ENCODE measurements around the gene SNX32. TPM values are rescaled to one million over a fixed set of nuclear protein-coding genes. Genes with fewer than 3 reads are reported as not detected.

Gene SNX32
- total and polyA plus RNA-seq, 2 of the 13 experiments (the other 11 are each of a cell fraction or from before 2014, with no cell fraction given): 0.09 to 0.34 TPM

DNA sequence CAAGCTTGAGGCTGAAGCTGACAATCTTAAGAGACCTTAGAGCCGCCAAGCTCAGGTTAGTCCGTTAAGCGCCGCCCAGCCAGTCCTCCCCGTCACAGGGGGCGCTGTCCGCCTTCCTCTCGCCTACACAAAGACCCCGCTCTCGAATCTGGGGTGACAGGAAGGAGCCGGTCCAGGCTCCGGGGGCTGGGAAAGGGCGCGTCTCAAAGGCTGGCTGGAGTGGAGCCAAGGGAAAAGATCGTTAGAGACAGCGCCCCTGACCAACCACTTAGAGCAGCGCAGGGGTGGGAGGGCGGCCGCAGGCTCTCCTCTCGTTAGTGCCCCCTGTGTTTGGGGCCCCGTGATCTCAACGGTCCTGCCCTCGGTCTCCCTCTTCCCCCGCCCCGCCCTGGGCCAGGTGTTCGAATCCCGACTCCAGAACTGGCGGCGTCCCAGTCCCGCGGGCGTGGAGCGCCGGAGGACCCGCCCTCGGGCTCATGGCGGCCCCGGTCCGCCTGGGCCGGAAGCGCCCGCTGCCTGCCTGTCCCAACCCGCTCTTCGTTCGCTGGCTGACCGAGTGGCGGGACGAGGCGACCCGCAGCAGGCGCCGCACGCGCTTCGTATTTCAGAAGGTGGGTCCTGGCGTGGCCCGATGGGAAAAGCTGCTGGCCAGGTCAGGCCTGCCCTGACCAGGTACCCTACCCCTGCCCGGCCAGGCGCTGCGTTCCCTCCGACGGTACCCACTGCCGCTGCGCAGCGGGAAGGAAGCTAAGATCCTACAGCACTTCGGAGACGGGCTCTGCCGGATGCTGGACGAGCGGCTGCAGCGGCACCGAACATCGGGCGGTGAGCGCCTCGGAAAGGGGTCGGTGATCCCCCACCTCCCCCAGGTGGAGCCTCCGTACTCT, 26.8 kb downstream of the SNX32 start, which contains the start of gene MUS81 (continued):
- TF ChIP-seq, protein P1, sequence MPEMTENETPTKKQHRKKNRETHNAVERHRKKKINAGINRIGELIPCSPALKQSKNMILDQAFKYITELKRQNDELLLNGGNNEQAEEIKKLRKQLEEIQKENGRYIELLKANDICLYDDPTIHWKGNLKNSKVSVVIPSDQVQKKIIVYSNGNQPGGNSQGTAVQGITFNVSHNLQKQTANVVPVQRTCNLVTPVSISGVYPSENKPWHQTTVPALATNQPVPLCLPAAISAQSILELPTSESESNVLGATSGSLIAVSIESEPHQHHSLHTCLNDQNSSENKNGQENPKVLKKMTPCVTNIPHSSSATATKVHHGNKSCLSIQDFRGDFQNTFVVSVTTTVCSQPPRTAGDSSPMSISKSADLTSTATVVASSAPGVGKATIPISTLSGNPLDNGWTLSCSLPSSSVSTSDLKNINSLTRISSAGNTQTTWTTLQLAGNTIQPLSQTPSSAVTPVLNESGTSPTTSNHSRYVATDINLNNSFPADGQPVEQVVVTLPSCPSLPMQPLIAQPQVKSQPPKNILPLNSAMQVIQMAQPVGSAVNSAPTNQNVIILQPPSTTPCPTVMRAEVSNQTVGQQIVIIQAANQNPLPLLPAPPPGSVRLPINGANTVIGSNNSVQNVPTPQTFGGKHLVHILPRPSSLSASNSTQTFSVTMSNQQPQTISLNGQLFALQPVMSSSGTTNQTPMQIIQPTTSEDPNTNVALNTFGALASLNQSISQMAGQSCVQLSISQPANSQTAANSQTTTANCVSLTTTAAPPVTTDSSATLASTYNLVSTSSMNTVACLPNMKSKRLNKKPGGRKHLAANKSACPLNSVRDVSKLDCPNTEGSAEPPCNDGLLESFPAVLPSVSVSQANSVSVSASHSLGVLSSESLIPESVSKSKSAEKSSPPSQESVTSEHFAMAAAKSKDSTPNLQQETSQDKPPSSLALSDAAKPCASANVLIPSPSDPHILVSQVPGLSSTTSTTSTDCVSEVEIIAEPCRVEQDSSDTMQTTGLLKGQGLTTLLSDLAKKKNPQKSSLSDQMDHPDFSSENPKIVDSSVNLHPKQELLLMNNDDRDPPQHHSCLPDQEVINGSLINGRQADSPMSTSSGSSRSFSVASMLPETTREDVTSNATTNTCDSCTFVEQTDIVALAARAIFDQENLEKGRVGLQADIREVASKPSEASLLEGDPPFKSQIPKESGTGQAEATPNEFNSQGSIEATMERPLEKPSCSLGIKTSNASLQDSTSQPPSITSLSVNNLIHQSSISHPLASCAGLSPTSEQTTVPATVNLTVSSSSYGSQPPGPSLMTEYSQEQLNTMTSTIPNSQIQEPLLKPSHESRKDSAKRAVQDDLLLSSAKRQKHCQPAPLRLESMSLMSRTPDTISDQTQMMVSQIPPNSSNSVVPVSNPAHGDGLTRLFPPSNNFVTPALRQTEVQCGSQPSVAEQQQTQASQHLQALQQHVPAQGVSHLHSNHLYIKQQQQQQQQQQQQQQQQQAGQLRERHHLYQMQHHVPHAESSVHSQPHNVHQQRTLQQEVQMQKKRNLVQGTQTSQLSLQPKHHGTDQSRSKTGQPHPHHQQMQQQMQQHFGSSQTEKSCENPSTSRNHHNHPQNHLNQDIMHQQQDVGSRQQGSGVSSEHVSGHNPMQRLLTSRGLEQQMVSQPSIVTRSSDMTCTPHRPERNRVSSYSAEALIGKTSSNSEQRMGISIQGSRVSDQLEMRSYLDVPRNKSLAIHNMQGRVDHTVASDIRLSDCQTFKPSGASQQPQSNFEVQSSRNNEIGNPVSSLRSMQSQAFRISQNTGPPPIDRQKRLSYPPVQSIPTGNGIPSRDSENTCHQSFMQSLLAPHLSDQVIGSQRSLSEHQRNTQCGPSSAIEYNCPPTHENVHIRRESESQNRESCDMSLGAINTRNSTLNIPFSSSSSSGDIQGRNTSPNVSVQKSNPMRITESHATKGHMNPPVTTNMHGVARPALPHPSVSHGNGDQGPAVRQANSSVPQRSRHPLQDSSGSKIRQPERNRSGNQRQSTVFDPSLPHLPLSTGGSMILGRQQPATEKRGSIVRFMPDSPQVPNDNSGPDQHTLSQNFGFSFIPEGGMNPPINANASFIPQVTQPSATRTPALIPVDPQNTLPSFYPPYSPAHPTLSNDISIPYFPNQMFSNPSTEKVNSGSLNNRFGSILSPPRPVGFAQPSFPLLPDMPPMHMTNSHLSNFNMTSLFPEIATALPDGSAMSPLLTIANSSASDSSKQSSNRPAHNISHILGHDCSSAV (CRISPR knock-in tag; IDR thresholded peaks at IDR 0.05; ENCODE audit: borderline replicate concordance): no peak
- TF ChIP-seq, protein P2, sequence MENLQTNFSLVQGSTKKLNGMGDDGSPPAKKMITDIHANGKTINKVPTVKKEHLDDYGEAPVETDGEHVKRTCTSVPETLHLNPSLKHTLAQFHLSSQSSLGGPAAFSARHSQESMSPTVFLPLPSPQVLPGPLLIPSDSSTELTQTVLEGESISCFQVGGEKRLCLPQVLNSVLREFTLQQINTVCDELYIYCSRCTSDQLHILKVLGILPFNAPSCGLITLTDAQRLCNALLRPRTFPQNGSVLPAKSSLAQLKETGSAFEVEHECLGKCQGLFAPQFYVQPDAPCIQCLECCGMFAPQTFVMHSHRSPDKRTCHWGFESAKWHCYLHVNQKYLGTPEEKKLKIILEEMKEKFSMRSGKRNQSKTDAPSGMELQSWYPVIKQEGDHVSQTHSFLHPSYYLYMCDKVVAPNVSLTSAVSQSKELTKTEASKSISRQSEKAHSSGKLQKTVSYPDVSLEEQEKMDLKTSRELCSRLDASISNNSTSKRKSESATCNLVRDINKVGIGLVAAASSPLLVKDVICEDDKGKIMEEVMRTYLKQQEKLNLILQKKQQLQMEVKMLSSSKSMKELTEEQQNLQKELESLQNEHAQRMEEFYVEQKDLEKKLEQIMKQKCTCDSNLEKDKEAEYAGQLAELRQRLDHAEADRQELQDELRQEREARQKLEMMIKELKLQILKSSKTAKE (CRISPR knock-in tag; IDR thresholded peaks at IDR 0.05; ENCODE audit: borderline replicate concordance): 0 out of 2 replicates have a peak, but pooled peaks have one; percentile 19
- TF ChIP-seq GLI4 (CRISPR knock-in tag; IDR thresholded peaks at IDR 0.05; ENCODE audit: borderline replicate concordance) (no peak), MED1 (CRISPR knock-in tag; IDR thresholded peaks at IDR 0.05) (peak; percentile 74), ZNF3 (CRISPR knock-in tag; IDR thresholded peaks at IDR 0.05) (no peak), ZNF616 (CRISPR knock-in tag; IDR thresholded peaks at IDR 0.05; ENCODE audit: low read depth) (no peak), U2AF1 (optimal IDR thresholded peaks at IDR 0.05; ENCODE audit: low read depth, low read length) (peak; percentile 38), ZNF230 (CRISPR knock-in tag; IDR thresholded peaks at IDR 0.05) (no peak), PHF8 (CRISPR knock-in tag; IDR thresholded peaks at IDR 0.05) (peak; percentile 68), BORCS8-MEF2B (CRISPR knock-in tag; IDR thresholded peaks at IDR 0.05) (no peak), JUND (CRISPR knock-in tag; IDR thresholded peaks at IDR 0.05) (no peak; the same call in 1 of the 2 replicates), CEBPG (CRISPR knock-in tag; IDR thresholded peaks at IDR 0.05) (no peak), ZNF878 (CRISPR knock-in tag; IDR thresholded peaks at IDR 0.05) (no peak; the same call in 1 of the 2 replicates), EED (CRISPR knock-in tag; IDR thresholded peaks at IDR 0.05) (no peak), ZNF543 (CRISPR knock-in tag; IDR thresholded peaks at IDR 0.05) (no peak; the same call in 1 of the 2 replicates)
- TF ChIP-seq, protein P3, sequence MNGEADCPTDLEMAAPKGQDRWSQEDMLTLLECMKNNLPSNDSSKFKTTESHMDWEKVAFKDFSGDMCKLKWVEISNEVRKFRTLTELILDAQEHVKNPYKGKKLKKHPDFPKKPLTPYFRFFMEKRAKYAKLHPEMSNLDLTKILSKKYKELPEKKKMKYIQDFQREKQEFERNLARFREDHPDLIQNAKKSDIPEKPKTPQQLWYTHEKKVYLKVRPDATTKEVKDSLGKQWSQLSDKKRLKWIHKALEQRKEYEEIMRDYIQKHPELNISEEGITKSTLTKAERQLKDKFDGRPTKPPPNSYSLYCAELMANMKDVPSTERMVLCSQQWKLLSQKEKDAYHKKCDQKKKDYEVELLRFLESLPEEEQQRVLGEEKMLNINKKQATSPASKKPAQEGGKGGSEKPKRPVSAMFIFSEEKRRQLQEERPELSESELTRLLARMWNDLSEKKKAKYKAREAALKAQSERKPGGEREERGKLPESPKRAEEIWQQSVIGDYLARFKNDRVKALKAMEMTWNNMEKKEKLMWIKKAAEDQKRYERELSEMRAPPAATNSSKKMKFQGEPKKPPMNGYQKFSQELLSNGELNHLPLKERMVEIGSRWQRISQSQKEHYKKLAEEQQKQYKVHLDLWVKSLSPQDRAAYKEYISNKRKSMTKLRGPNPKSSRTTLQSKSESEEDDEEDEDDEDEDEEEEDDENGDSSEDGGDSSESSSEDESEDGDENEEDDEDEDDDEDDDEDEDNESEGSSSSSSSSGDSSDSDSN (CRISPR knock-in tag; IDR thresholded peaks at IDR 0.05): peak; percentile 76
